Measurements from ENCODE around the gene C1orf21.

The C1orf21 gene

DNA sequence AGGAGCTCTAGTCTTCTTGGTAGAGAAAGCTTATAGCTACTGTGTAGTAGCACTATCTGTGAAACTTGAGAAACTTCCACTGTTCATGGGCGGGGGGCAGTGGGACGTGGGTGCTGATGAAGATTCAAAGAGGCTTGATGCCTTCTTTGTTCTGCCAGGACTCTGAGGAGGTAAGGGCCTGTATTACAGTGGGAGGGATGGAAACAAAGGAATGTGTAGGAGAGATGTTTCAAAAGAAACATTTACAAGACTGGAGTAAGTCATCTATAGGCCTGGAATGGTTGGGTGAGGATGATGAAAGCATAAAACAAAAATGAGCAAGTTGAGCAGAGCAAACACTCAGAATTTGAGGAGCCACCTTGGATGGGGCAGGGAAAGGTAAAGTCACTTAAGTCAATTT lies 89.4 kb downstream of the C1orf21 start:
- Histone ChIP-seq H3K4me1 (ENCODE audit: control insufficient read depth, insufficient read depth, low read length) (no peaks in the 10 kb centered on the region), H3K9me3 (replicated peaks; ENCODE audit: low read length) (peaks cover 5% of the 10 kb centered on the region), H3K4me3 (ENCODE audit: low read length) (no peak overlapping the region), H3K27me3 (ENCODE audit: control insufficient read depth, insufficient read depth, low read length) (no peaks in the 10 kb centered on the region), H3K9ac (ENCODE audit: low read depth, low read length) (no peak overlapping the region), H3K4me2 (ENCODE audit: low read length) (no peak overlapping the region), H3K36me3 (ENCODE audit: insufficient read depth, low read length) (no peaks in the 10 kb centered on the region)

- Histone ChIP-seq H3K9me3 (replicated peaks; ENCODE audit: low read length) (no peaks in the 10 kb centered on the region), H3K4me1 (ENCODE audit: control insufficient read depth, insufficient read depth, low read length) (peaks cover 12% of the 10 kb centered on the region), H3K27me3 (ENCODE audit: control insufficient read depth, insufficient read depth, low read length) (no peaks in the 10 kb centered on the region), H3K4me2 (ENCODE audit: low read length) (no peak overlapping the region), H3K4me3 (ENCODE audit: low read length) (no peak overlapping the region), H3K9ac (ENCODE audit: low read depth, low read length) (no peak overlapping the region), H3K36me3 (ENCODE audit: insufficient read depth, low read length) (no peaks in the 10 kb centered on the region)
These were observed 92.8 kb downstream of the C1orf21 start for GRCh38 chr1:184479435-184480167.

DNA sequence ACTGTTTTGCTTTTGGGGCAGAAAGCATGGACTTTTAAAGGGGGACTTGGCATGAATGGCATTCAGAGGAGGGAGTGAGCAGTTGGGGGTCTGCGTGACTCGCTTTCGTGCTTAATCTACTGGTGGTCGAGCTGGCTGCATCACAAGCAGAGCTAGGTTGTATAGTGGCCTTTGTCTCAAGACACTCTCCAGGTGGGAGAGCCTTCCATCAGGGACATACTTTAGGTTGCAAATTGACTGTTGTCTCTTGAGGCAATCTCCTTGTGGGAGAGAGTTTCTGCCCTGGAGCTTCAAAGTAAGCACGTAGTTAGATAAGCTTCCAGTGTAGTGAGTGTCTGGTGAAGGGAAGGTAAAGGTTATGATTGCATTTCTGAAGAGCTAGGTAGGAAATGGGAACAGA lies 93.9 kb downstream of the C1orf21 start:
- H3K4me2 ChIP-seq (ENCODE audit: low read length): no peak overlapping the region
- no peaks in the 10 kb centered on the region for H3K9me3 ChIP-seq (replicated peaks; ENCODE audit: low read length)
- H3K9ac ChIP-seq (ENCODE audit: low read depth, low read length): no peak overlapping the region
- peaks cover 16% of the 10 kb centered on the region for H3K4me1 ChIP-seq (ENCODE audit: control insufficient read depth, insufficient read depth, low read length)
- H3K27me3 ChIP-seq (ENCODE audit: control insufficient read depth, insufficient read depth, low read length): no peaks in the 10 kb centered on the region
- no peaks in the 10 kb centered on the region for H3K36me3 ChIP-seq (ENCODE audit: insufficient read depth, low read length)
- H3K4me3 ChIP-seq (ENCODE audit: low read length): no peak overlapping the region

DNA sequence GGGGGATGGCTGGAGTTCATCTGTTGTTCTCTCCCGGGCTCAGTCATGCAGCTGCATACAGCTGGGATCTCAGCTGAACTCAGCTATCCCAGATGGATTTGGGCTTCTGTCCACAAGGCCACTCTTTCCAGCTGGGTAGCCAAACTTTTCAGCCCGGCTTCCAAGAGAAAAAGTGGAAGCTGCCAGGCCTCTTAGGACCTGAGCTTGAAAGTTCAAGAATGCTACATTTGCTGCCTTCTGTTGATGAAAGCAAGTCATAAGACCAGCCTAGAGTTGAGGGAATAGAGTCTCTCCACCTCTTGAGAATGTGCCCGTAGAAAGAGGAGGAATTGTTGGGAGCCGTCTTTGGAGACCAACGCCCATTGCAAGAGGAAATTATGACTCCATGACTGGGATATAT lies 95.3 kb downstream of the C1orf21 start:
- no peak overlapping the region for H3K4me2 ChIP-seq (ENCODE audit: low read length)
- peaks cover 16% of the 10 kb centered on the region for H3K4me1 ChIP-seq (ENCODE audit: control insufficient read depth, insufficient read depth, low read length)
- H3K9ac ChIP-seq (ENCODE audit: low read depth, low read length): no peak overlapping the region
- no peak overlapping the region for H3K4me3 ChIP-seq (ENCODE audit: low read length)
- H3K36me3 ChIP-seq (ENCODE audit: insufficient read depth, low read length): no peaks in the 10 kb centered on the region
- H3K9me3 ChIP-seq (replicated peaks; ENCODE audit: low read length): no peaks in the 10 kb centered on the region
- no peaks in the 10 kb centered on the region for H3K27me3 ChIP-seq (ENCODE audit: control insufficient read depth, insufficient read depth, low read length)

- Histone ChIP-seq H3K4me1 (ENCODE audit: control insufficient read depth, insufficient read depth, low read length) (peaks cover 16% of the 10 kb centered on the region), H3K4me2 (ENCODE audit: low read length) (no peak overlapping the region), H3K4me3 (ENCODE audit: low read length) (no peak overlapping the region), H3K36me3 (ENCODE audit: insufficient read depth, low read length) (no peaks in the 10 kb centered on the region), H3K9me3 (replicated peaks; ENCODE audit: low read length) (no peaks in the 10 kb centered on the region), H3K9ac (ENCODE audit: low read depth, low read length) (no peak overlapping the region), H3K27me3 (ENCODE audit: control insufficient read depth, insufficient read depth, low read length) (no peaks in the 10 kb centered on the region)
These were observed 96.4 kb downstream of the C1orf21 start for GRCh38 chr1:184483101-184483683.

GRCh38 chr1:184485751-184486723 lies 99.2 kb downstream of the C1orf21 start:
- Histone ChIP-seq H3K27me3 (ENCODE audit: control insufficient read depth, insufficient read depth, low read length) (no peaks in the 10 kb centered on the region), H3K4me3 (ENCODE audit: low read length) (no peak overlapping the region), H3K9ac (ENCODE audit: low read depth, low read length) (no peak overlapping the region), H3K36me3 (ENCODE audit: insufficient read depth, low read length) (no peaks in the 10 kb centered on the region), H3K9me3 (replicated peaks; ENCODE audit: low read length) (no peaks in the 10 kb centered on the region), H3K4me2 (ENCODE audit: low read length) (no peak overlapping the region), H3K4me1 (ENCODE audit: control insufficient read depth, insufficient read depth, low read length) (peaks cover 25% of the 10 kb centered on the region)

DNA sequence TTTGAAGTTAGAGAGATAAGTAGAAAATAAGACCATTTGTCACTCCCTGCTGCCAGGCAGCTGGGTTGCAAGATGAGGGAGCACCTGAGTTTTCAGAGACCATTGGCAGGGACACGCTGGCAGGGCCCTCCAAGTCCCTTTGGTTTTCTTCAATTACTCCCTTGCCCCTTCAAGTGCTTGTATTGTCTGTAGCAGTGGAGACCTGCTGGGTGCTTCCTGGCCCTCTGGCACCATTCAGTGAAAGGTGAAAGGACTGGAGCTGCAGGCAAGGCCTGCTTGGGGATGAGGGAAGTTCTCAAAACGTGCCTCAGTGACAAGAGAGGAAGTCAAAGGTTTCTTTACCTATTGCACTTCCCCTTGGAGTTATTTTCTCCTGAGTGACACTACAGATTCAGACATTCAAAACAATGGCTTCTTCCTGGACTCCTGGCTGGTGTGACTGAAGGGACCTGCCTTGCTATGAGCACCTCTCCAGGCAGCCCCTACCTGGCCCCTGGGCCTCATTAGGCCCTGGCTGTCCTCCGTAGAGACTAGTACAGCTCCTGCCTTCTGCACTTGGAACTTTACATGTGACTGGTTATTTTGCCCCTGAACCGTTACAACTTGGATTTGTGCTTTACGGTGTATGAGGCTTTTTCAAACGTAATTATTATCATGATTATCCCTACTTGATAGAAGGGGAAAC lies 100.1 kb downstream of the C1orf21 start:
- H3K4me3 ChIP-seq (ENCODE audit: low read length): no peak overlapping the region
- no peaks in the 10 kb centered on the region for H3K36me3 ChIP-seq (ENCODE audit: insufficient read depth, low read length)
- no peak overlapping the region for H3K4me2 ChIP-seq (ENCODE audit: low read length)
- no peak overlapping the region for H3K9ac ChIP-seq (ENCODE audit: low read depth, low read length)
- H3K27me3 ChIP-seq (ENCODE audit: control insufficient read depth, insufficient read depth, low read length): no peaks in the 10 kb centered on the region
- H3K4me1 ChIP-seq (ENCODE audit: control insufficient read depth, insufficient read depth, low read length): peaks cover 31% of the 10 kb centered on the region
- no peaks in the 10 kb centered on the region for H3K9me3 ChIP-seq (replicated peaks; ENCODE audit: low read length)

GRCh38 chr1:184487531-184488193 lies 100.8 kb downstream of the C1orf21 start:
- Histone ChIP-seq H3K9me3 (replicated peaks; ENCODE audit: low read length) (no peaks in the 10 kb centered on the region), H3K4me3 (ENCODE audit: low read length) (no peak overlapping the region), H3K4me1 (ENCODE audit: control insufficient read depth, insufficient read depth, low read length) (peaks cover 37% of the 10 kb centered on the region), H3K4me2 (ENCODE audit: low read length) (no peak overlapping the region), H3K27me3 (ENCODE audit: control insufficient read depth, insufficient read depth, low read length) (no peaks in the 10 kb centered on the region), H3K36me3 (ENCODE audit: insufficient read depth, low read length) (no peaks in the 10 kb centered on the region), H3K9ac (ENCODE audit: low read depth, low read length) (no peak overlapping the region)

GRCh38 chr1:184489908-184490307 lies 103.1 kb downstream of the C1orf21 start:
- H3K27me3 ChIP-seq (ENCODE audit: control insufficient read depth, insufficient read depth, low read length): no peaks in the 10 kb centered on the region
- H3K4me2 ChIP-seq (ENCODE audit: low read length): no peak overlapping the region
- no peaks in the 10 kb centered on the region for H3K9me3 ChIP-seq (replicated peaks; ENCODE audit: low read length)
- H3K9ac ChIP-seq (ENCODE audit: low read depth, low read length): no peak overlapping the region
- no peak overlapping the region for H3K4me3 ChIP-seq (ENCODE audit: low read length)
- H3K36me3 ChIP-seq (ENCODE audit: insufficient read depth, low read length): no peaks in the 10 kb centered on the region
- peaks cover 22% of the 10 kb centered on the region for H3K4me1 ChIP-seq (ENCODE audit: control insufficient read depth, insufficient read depth, low read length)

- no peaks in the 10 kb centered on the region for H3K27me3 ChIP-seq (ENCODE audit: control insufficient read depth, insufficient read depth, low read length)
- H3K4me2 ChIP-seq (ENCODE audit: low read length): no peak overlapping the region
- no peak overlapping the region for H3K4me3 ChIP-seq (ENCODE audit: low read length)
These were observed 105.7 kb downstream of the C1orf21 start for GRCh38 chr1:184492536-184492935.

More at GRCh38 chr1:184492536-184492935, 105.7 kb downstream of the C1orf21 start:
- Histone ChIP-seq H3K9ac (ENCODE audit: low read depth, low read length) (peak overlapping the region; percentile 45), H3K9me3 (replicated peaks; ENCODE audit: low read length) (no peaks in the 10 kb centered on the region), H3K36me3 (ENCODE audit: insufficient read depth, low read length) (no peaks in the 10 kb centered on the region), H3K4me1 (ENCODE audit: control insufficient read depth, insufficient read depth, low read length) (peaks cover 22% of the 10 kb centered on the region)

Measured in skeletal muscle satellite cell (primary cell).